Liver (tissue), 9 donors: Measurements from ENCODE around the gene SLC6A16. TPM values are rescaled to one million over a fixed set of nuclear protein-coding genes. Genes with fewer than 3 reads are reported as not detected.

ENCODE experiments used
- DNase-seq: peaks from one replicate; pipeline ENCODE4 v3.0.0-alpha.2; 2017; ENCODE audit warnings: low spot score
- H3K27ac ChIP-seq, 2 donors: one replicate each; pipeline ENCODE4 v1.7.0; 2013; ENCODE audit warnings: inconsistent platforms in 2 of 2, low read length in 2 of 2, control low read depth in 1 of 2, low read depth in 1 of 2, mild to moderate bottlenecking in 1 of 2
- H3K27me3 ChIP-seq, 4 donors: one replicate each; pipeline versions ENCODE4 v1.6.1 to v1.7.0; 2013; ENCODE audit warnings: low read length in 3 of 4, inconsistent platforms in 1 of 4, mild to moderate bottlenecking in 1 of 4, moderate library complexity in 1 of 4; ENCODE audit not compliant: control insufficient read depth in 4 of 4, insufficient read depth in 4 of 4
- H3K36me3 ChIP-seq, 4 donors: one replicate each; pipeline versions ENCODE4 v1.6.1 to v1.7.0; 2013; ENCODE audit warnings: low read length in 3 of 4, mild to moderate bottlenecking in 3 of 4, low read depth in 1 of 4, moderate library complexity in 1 of 4; ENCODE audit not compliant: control insufficient read depth in 4 of 4, insufficient read depth in 3 of 4
- H3K4me1 ChIP-seq, 4 donors: one replicate each; pipeline versions ENCODE4 v1.6.1 to v1.7.0; 2013; ENCODE audit warnings: low read length in 3 of 4, mild to moderate bottlenecking in 3 of 4, moderate library complexity in 1 of 4; ENCODE audit not compliant: control insufficient read depth in 4 of 4, insufficient read depth in 4 of 4
- H3K4me3 ChIP-seq, 3 donors: one replicate each; pipeline versions ENCODE4 v1.6.1 to v1.7.0; 2013; ENCODE audit warnings: low read length in 3 of 3, control low read depth in 1 of 3, low read depth in 1 of 3, mild to moderate bottlenecking in 1 of 3
- H3K9ac ChIP-seq, 2 donors: one replicate each; pipeline ENCODE4 v1.7.0; 2013; ENCODE audit warnings: low read length in 2 of 2, mild to moderate bottlenecking in 2 of 2, moderate library complexity in 2 of 2, control low read depth in 1 of 2, low read depth in 1 of 2
- H3K9me3 ChIP-seq, 4 donors: one replicate each; pipeline versions ENCODE4 v1.6.1 to v1.7.0; 2013; ENCODE audit warnings: low read length in 3 of 4; ENCODE audit not compliant: control insufficient read depth in 4 of 4
- EGR1 ChIP-seq, 2 donors: IDR thresholded peaks; 2 replicates each; pipeline ENCODE4 v1.6.1; 2016 to 2018; ENCODE audit warnings: antibody characterized with exemption in 2 of 2, low read depth in 2 of 2
- FOXA1 ChIP-seq: IDR thresholded peaks from 2 replicates; pipeline ENCODE4 v1.6.1; 2016; ENCODE audit warnings: antibody characterized with exemption
- FOXA2 ChIP-seq: IDR thresholded peaks from 2 replicates; pipeline ENCODE4 v1.6.1; 2016; ENCODE audit warnings: antibody characterized with exemption
- GABPA ChIP-seq, 2 donors: IDR thresholded peaks in 1 of 2; conservative IDR thresholded peaks in 1 of 2; 2 replicates each; pipeline ENCODE4 v1.6.1; 2016; ENCODE audit warnings: antibody characterized with exemption in 2 of 2, mild to moderate bottlenecking in 1 of 2, moderate library complexity in 1 of 2
- HNF4A ChIP-seq, 2 donors: conservative IDR thresholded peaks; 2 replicates each; pipeline ENCODE4 v1.6.1; 2016; ENCODE audit warnings: antibody characterized with exemption in 2 of 2, mild to moderate bottlenecking in 2 of 2
- HNF4G ChIP-seq: IDR thresholded peaks from 2 replicates; pipeline ENCODE4 v1.6.1; 2016; ENCODE audit warnings: antibody characterized with exemption
- JUND ChIP-seq, 2 donors: IDR thresholded peaks; 2 replicates each; pipeline ENCODE4 v1.6.1; 2016; ENCODE audit warnings: antibody characterized with exemption in 2 of 2
- NR2F2 ChIP-seq: IDR thresholded peaks from 2 replicates; pipeline ENCODE4 v1.6.1; 2016; ENCODE audit warnings: antibody characterized with exemption
- RAD21 ChIP-seq, 2 donors: IDR thresholded peaks; 2 replicates each; pipeline ENCODE4 v1.6.1; 2016; ENCODE audit warnings: antibody characterized with exemption in 2 of 2, mild to moderate bottlenecking in 2 of 2
- RXRA ChIP-seq, 2 donors: IDR thresholded peaks; 2 replicates each; pipeline ENCODE4 v1.6.1; 2017 to 2018; ENCODE audit warnings: antibody characterized with exemption in 2 of 2, mild to moderate bottlenecking in 1 of 2
- SP1 ChIP-seq: IDR thresholded peaks from 2 replicates; pipeline ENCODE4 v1.6.1; 2018; ENCODE audit warnings: antibody characterized with exemption, mild to moderate bottlenecking
- TAF1 ChIP-seq: conservative IDR thresholded peaks from 2 replicates; pipeline ENCODE4 v1.6.1; 2016; ENCODE audit warnings: antibody characterized with exemption, mild to moderate bottlenecking
- YY1 ChIP-seq: IDR thresholded peaks from 2 replicates; pipeline ENCODE4 v1.6.1; 2016; ENCODE audit warnings: antibody characterized with exemption, mild to moderate bottlenecking
- WGBS: extraction: QIAGEN DNeasy Blood & Tissue Kit; methylation state at CpG from one replicate; pipeline ENCODE4 v1.1.7; 2013; 5-methylcytosine and 5-hydroxymethylcytosine counted together
- polyA plus RNA-seq, 2 donors: library from polyadenylated mRNA; stranded (reverse) in 1 of 2; unstranded in 1 of 2; fragments of 200-250 nt in 1 of 2; fragments of >200 nt in 1 of 2; fragmentation: Nextera tagmentation in 1 of 2; extraction: Ambion mirVana in 1 of 2; gene quantifications; one replicate each; pipeline versions ENCODE4 v1.2.1 to v1.2.3, GENCODE V29; 2013 to 2015
- total RNA-seq, 2 donors: library from RNA; depleted of rRNA; stranded (reverse); fragments of >200 nt; gene quantifications; one replicate each; pipeline ENCODE4 v1.2.3, GENCODE V29; 2014
- TF ChIP-seq, protein P1 (sequence below): IDR thresholded peaks from 2 replicates; pipeline ENCODE4 v1.6.1; 2016; ENCODE audit warnings: antibody characterized with exemption
- TF ChIP-seq, protein P2 (sequence below): fragments of 150-350 bp; IDR thresholded peaks from 2 replicates; pipeline ENCODE4 v1.5.1; 2017; ENCODE audit warnings: improper control_type of control experiment, low read depth, low read length; ENCODE audit not compliant: missing input control
- TF ChIP-seq, protein P3 (sequence below): IDR thresholded peaks from 2 replicates; pipeline ENCODE4 v1.6.1; 2016; ENCODE audit warnings: antibody characterized with exemption
- TF ChIP-seq, protein P4 (sequence below): IDR thresholded peaks from 2 replicates; pipeline ENCODE4 v1.6.1; 2016; ENCODE audit warnings: antibody characterized with exemption
- donor health status: healthy.
- donor health status: healthy.
- donor health status: healthy.
- donor health status: healthy.
- donor health status: healthy.

The SLC6A16 gene
- total and polyA plus RNA-seq, 4 donors, result 0.19 to 2.7 (median 1.5) TPM

DNA sequence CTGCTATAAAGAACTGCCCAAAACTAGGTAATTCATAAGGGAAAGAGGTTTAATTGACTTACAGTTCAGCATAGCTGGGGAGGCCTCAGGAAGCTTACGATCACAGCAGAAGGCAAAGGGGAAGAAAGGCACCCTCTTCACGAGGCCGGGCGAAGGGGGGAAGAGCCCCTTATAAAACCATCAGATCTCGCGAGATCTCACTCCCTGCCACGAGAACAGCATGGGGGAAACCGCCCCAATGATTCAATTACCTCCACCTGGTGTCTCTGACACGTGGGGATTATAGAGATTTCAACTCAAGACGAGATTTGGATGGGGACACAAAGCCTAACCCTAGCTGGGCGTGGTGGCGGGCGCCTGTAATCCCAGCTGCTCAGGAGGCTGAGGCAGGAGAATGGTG, 42.8 kb downstream of the SLC6A16 start:
- no peak overlapping the region for H3K4me3 ChIP-seq
- TF ChIP-seq FOXA2 (no peak), HNF4A (conservative IDR thresholded peaks at IDR 0.05) (no peak), TAF1 (no peak), RXRA (IDR thresholded peaks at IDR 0.05) (no peak)
- TF ChIP-seq, protein P1, sequence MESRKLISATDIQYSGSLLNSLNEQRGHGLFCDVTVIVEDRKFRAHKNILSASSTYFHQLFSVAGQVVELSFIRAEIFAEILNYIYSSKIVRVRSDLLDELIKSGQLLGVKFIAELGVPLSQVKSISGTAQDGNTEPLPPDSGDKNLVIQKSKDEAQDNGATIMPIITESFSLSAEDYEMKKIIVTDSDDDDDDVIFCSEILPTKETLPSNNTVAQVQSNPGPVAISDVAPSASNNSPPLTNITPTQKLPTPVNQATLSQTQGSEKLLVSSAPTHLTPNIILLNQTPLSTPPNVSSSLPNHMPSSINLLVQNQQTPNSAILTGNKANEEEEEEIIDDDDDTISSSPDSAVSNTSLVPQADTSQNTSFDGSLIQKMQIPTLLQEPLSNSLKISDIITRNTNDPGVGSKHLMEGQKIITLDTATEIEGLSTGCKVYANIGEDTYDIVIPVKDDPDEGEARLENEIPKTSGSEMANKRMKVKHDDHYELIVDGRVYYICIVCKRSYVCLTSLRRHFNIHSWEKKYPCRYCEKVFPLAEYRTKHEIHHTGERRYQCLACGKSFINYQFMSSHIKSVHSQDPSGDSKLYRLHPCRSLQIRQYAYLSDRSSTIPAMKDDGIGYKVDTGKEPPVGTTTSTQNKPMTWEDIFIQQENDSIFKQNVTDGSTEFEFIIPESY, result no peak
- TF ChIP-seq, protein P2, sequence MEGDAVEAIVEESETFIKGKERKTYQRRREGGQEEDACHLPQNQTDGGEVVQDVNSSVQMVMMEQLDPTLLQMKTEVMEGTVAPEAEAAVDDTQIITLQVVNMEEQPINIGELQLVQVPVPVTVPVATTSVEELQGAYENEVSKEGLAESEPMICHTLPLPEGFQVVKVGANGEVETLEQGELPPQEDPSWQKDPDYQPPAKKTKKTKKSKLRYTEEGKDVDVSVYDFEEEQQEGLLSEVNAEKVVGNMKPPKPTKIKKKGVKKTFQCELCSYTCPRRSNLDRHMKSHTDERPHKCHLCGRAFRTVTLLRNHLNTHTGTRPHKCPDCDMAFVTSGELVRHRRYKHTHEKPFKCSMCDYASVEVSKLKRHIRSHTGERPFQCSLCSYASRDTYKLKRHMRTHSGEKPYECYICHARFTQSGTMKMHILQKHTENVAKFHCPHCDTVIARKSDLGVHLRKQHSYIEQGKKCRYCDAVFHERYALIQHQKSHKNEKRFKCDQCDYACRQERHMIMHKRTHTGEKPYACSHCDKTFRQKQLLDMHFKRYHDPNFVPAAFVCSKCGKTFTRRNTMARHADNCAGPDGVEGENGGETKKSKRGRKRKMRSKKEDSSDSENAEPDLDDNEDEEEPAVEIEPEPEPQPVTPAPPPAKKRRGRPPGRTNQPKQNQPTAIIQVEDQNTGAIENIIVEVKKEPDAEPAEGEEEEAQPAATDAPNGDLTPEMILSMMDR, result no peak
- TF ChIP-seq, protein P3, sequence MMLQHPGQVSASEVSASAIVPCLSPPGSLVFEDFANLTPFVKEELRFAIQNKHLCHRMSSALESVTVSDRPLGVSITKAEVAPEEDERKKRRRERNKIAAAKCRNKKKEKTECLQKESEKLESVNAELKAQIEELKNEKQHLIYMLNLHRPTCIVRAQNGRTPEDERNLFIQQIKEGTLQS, result no peak
- TF ChIP-seq, protein P4, sequence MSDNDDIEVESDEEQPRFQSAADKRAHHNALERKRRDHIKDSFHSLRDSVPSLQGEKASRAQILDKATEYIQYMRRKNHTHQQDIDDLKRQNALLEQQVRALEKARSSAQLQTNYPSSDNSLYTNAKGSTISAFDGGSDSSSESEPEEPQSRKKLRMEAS, result no peak

GRCh38 chr19:49272204-49272603, 52.8 kb downstream of the SLC6A16 start:
- WGBS, result 94% methylated on average over 4 of the region's 4 CpGs
- Histone ChIP-seq H3K9ac (no peak overlapping the region), H3K27me3 (no peaks in the 10 kb centered on the region), H3K9me3 (no peaks in the 10 kb centered on the region), H3K27ac (no peak overlapping the region), H3K4me1 (no peaks in the 10 kb centered on the region), H3K4me3 (no peak overlapping the region), H3K36me3 (no peaks in the 10 kb centered on the region)
- TF ChIP-seq TAF1 (no peak), GABPA (IDR thresholded peaks at IDR 0.05 in 1 of 2, conservative IDR thresholded peaks at IDR 0.05 in 1 of 2) (no peak), HNF4A (conservative IDR thresholded peaks at IDR 0.05) (no peak)
- TF ChIP-seq, protein P3, result no peak
- no peak for DNase-seq

More for the DNA sequence above, 42.8 kb downstream of the SLC6A16 start:
- H3K9me3 ChIP-seq, result no peaks in the 10 kb centered on the region
- H3K27ac ChIP-seq, result no peak overlapping the region
- no peak overlapping the region for H3K9ac ChIP-seq
- H3K36me3 ChIP-seq, result no peaks in the 10 kb centered on the region
- no peaks in the 10 kb centered on the region for H3K27me3 ChIP-seq
- DNase-seq, result no peak
- no peaks in the 10 kb centered on the region for H3K4me1 ChIP-seq
- 81% methylated on average over 13 of the region's 13 CpGs for WGBS

- no peaks in the 10 kb centered on the region for H3K27me3 ChIP-seq
- WGBS, result 76% methylated on average over 4 of the region's 4 CpGs
- H3K9ac ChIP-seq, result no peak overlapping the region
- no peaks in the 10 kb centered on the region for H3K36me3 ChIP-seq
- H3K27ac ChIP-seq, result no peak overlapping the region
- no peaks in the 10 kb centered on the region for H3K9me3 ChIP-seq
- DNase-seq, result no peak
- no peak overlapping the region for H3K4me3 ChIP-seq
- H3K4me1 ChIP-seq, result no peaks in the 10 kb centered on the region
- TF ChIP-seq HNF4A (conservative IDR thresholded peaks at IDR 0.05), result no peak
- no peak for TF ChIP-seq RAD21 (IDR thresholded peaks at IDR 0.05)
- no peak for TF ChIP-seq EGR1 (IDR thresholded peaks at IDR 0.05; ENCODE audit: low read depth in 2 of 2)
- TF ChIP-seq JUND (IDR thresholded peaks at IDR 0.05), result no peak
- no peak for TF ChIP-seq SP1
- no peak for TF ChIP-seq FOXA1
- TF ChIP-seq RXRA (IDR thresholded peaks at IDR 0.05), result no peak
- TF ChIP-seq GABPA (IDR thresholded peaks at IDR 0.05 in 1 of 2, conservative IDR thresholded peaks at IDR 0.05 in 1 of 2), result no peak
- no peak for TF ChIP-seq HNF4G
- TF ChIP-seq, protein P4, result no peak
- no peak for TF ChIP-seq NR2F2
- TF ChIP-seq TAF1, result no peak
- no peak for TF ChIP-seq YY1
- TF ChIP-seq, protein P1, result no peak
These were observed 53.8 kb downstream of the SLC6A16 start for GRCh38 chr19:49271080-49271753.
